Stimulated activated CD8-positive, alpha-beta memory T cell treated with anti-CD3 and anti-CD28 coated beads, Interleukin-12 subunit alpha, Interleukin-12 subunit beta, amount 100 ng/mL, for 24 hours (primary cell): ENCODE results near the gene TMEM18.

Source experiments
- DNase-seq: peaks from one replicate; pipeline ENCODE4 v3.0.0-alpha.2; 2020; ENCODE audit errors: extremely low read depth

TMEM18 gene

GRCh38 chr2:634636-635388, 42.4 kb downstream of the TMEM18 start:
- no peak for DNase-seq

GRCh38 chr2:634041-634440, 43.2 kb downstream of the TMEM18 start:
- no peak for DNase-seq

GRCh38 chr2:633371-633770, 43.8 kb downstream of the TMEM18 start:
- no peak for DNase-seq

DNA sequence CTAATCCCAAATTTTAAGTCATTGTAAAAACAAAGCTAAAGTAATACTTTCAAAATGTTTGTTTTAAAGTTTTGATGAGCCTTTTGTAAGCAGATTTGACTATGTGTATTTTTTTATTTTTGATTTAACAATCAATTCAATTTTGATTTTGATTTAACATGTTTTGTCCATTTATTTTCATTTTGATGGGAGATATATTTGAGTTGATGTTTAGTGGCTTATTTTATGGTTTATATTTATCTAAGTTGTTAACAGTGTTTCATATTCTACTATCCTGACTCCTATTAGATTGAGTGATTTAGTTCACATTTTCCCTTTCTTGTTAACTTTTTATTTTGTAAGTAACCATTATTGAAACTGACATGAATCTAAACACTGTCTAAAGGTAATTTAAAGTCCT, 44.7 kb downstream of the TMEM18 start:
- no peak for DNase-seq

- no peak for DNase-seq
Observed at GRCh38 chr2:631741-632140, 45.5 kb downstream of the TMEM18 start.

GRCh38 chr2:630451-631320, 46.5 kb downstream of the TMEM18 start:
- DNase-seq, result no peak

DNA sequence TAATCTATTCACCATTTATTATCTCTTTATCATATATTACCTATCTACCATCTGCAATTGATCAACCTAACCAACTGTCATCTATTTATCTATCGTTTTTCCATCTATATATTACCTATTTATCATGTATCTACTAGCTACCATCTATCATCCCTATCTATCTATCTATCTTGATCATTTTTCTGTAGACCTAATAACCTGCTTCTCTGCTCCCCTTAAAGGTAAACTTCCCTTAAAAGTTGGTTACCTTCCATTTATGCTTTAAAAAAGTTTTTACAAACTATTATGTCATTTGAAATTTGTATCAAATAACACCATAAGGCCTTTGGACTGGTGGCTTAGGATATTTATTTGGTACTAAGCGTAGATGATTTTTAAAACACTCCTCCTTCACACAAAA, 47.2 kb downstream of the TMEM18 start:
- DNase-seq, result no peak

GRCh38 chr2:628651-629050, 48.6 kb downstream of the TMEM18 start:
- no peak for DNase-seq

- no peak for DNase-seq
Observed at GRCh38 chr2:627926-628560, 49.2 kb downstream of the TMEM18 start.

- no peak for DNase-seq
Observed at GRCh38 chr2:627340-627709, 49.9 kb downstream of the TMEM18 start.

- no peak for DNase-seq
Observed at GRCh38 chr2:626491-627339, 50.5 kb downstream of the TMEM18 start.

DNA sequence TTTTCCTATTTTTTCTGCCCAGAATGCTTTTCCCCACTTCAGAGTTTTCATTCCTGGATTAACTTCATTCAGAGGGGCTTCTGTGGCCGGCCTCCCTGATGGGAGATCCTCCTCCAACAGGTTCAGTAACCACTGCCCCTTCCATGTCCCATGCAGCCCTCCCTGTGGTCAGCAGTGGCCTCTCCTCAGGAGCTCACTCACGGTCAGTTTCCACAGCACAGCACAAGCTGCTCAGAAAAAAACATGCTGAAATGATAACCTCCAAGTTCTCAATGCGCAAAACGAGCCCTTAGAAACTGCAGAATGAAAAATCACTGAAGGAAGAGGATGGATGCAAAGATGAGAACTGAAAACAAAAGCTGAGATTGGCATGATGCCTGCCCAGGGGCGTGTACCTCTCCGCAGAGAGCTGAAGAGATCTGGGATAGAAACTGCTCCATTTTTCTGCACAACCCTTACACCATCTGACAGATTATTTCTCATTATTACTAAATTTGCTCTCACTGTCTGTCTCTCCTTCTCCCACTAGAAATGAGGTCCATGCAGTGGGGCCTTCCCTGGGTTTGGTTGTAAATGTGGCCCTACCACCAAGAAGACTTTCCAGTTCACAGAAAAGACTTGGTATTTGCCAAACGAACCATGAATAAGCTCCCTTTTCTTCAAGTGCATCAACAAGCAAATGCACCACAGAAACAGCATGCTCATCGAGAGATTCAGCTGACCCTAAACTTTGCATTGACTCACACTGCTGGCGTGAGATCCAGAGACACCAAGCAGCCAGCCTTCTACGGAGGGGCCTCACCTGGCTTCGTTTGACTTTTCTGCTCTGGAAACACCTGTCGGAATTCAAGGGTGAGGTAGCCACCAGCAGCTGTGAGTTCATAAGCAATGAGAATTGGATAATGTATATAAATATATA, 51.5 kb downstream of the TMEM18 start:
- no peak for DNase-seq

DNA sequence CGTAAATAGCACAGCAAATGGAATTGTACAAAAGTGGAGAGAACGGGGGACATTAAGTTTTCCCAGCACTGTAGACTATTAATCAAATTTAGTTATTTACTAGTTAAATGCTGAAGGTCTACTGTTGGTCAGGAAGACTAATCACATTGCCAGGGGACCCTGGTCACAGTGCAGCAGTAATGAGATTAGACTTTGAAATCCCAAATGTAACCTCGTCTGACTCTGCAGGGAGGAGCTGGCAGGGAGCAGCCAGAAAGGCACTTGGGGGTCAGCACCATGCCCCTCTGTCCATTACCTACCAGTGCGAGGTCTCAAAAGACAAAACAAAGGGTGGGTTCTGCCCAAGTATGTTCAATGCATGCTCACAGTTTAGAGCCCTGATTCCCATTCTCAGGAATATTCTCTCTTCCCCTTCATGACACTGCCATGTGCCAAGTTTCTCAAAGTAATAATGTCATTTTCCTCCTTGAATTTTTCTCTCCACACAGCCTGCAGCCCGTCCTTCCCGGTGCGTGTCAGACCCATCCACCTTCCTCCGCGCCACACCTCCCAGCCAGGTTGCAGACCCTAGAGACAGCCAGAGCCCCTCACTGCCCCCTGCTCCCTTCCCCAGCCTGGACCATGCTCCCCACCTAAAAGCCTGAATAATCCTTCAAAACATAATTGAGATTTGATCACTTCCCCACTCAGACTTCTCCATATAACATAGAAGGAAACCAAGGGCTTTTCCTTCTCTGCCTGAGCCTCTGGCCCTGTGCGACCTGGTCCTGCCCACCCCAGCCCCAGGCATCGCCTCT, 52.5 kb downstream of the TMEM18 start:
- DNase-seq, result no peak

- no peak for DNase-seq
Observed at GRCh38 chr2:624096-624495, 53.1 kb downstream of the TMEM18 start.

- no peak for DNase-seq
Observed at GRCh38 chr2:623130-623922, 53.9 kb downstream of the TMEM18 start.

- DNase-seq, result no peak
Observed at GRCh38 chr2:622357-622756, 54.8 kb downstream of the TMEM18 start.

GRCh38 chr2:621303-622099, 55.7 kb downstream of the TMEM18 start:
- DNase-seq, result no peak
